GM12878 (cell line): ENCODE measurements around the gene CRX. TPM values are rescaled to one million over a fixed set of nuclear protein-coding genes. Genes with fewer than 3 reads are reported as not detected.

Source experiments
- ATAC-seq: fragments of 200-7000 bp; cut with Tn5 transposase; 3 replicates; pipeline ENCODE4 v1.9.1; 2020; ENCODE audit warnings: mild to moderate bottlenecking, moderate library complexity
- BruUV-seq: library from RNA; stranded (reverse); fragments of 400-500 nt; replicated peaks from 2 replicates; lab custom pipeline; 2021; lab: Mats Ljungman, UMichigan
- CTCF ChIA-PET: fragments of 300-600 bp; sonication (Branson Sonifier 250); formaldehyde crosslinking; extraction: SDS; loops from one replicate; lab custom pipeline; 2021; ENCODE audit warnings: inconsistent platforms; lab: Yijun Ruan, JAX
- POLR2A ChIA-PET: fragments of 350-600 bp; formaldehyde crosslinking; extraction: SDS; loops from one replicate; lab custom pipeline; 2021; ENCODE audit warnings: inconsistent platforms; lab: Charles Lee
- RAD21 ChIA-PET: fragments of 300-600 bp; sonication (Branson Sonifier 250); formaldehyde crosslinking; loops from one replicate; lab custom pipeline; 2023; ENCODE audit warnings: antibody characterized with exemption; ENCODE audit not compliant: unreplicated experiment; lab: Charles Lee
- SMC1A ChIA-PET: fragments of 300-600 bp; sonication (Branson Sonifier 250); formaldehyde crosslinking; loops from one replicate; lab custom pipeline; 2023; ENCODE audit not compliant: unreplicated experiment, uncharacterized antibody; lab: Charles Lee
- DNase-seq: peaks from one replicate; pipeline ENCODE4 v3.0.0-alpha.2; 2011; ENCODE audit warnings: low read depth, low spot score
- FAIRE-seq: peaks from 3 replicates; lab custom pipeline; 2011; peaks lifted over from hg19 to GRCh38; lab: Jason Lieb, UNC
- H2AFZ ChIP-seq: 2 replicates; pipeline ENCODE4 v1.6.0; 2011; ENCODE audit warnings: low read depth, low read length, control low read depth; ENCODE audit not compliant: control insufficient read depth
- H3K27ac ChIP-seq: 2 replicates; pipeline ENCODE4 v1.5.1; 2011; ENCODE audit warnings: control low read depth; ENCODE audit not compliant: control insufficient read depth, insufficient read depth
- H3K27me3 ChIP-seq, 2 experiments: replicated peaks in 1 of 2; 2 replicates each; pipeline versions ENCODE4 v1.6.0 to v1.6.1; 2011; ENCODE audit warnings: low read length in 1 of 2; ENCODE audit not compliant: control insufficient read depth in 2 of 2, insufficient read depth in 2 of 2
- H3K36me3 ChIP-seq, 2 experiments: 2 replicates each; pipeline ENCODE4 v1.5.1; 2011; ENCODE audit warnings: low read length in 1 of 2; ENCODE audit not compliant: control insufficient read depth in 2 of 2, insufficient read depth in 2 of 2
- H3K4me1 ChIP-seq: 2 replicates; pipeline ENCODE4 v1.6.1; 2011; ENCODE audit warnings: mild to moderate bottlenecking, low read length, moderate library complexity, mixed read lengths; ENCODE audit not compliant: control insufficient read depth, insufficient read depth
- H3K4me2 ChIP-seq: 2 replicates; pipeline ENCODE4 v1.6.0; 2011; ENCODE audit warnings: control low read depth; ENCODE audit not compliant: control insufficient read depth, insufficient read depth
- H3K4me3 ChIP-seq: fragments of 200-600 bp; sonication (generic); 2 replicates; pipeline ENCODE4 v1.5.1; 2016
- H3K79me2 ChIP-seq: 2 replicates; pipeline ENCODE4 v1.6.0; 2011; ENCODE audit warnings: low read length; ENCODE audit not compliant: control insufficient read depth, insufficient read depth
- H3K9ac ChIP-seq: 2 replicates; pipeline ENCODE4 v1.8.0; 2011; ENCODE audit warnings: low read length, control low read depth, mixed read lengths; ENCODE audit not compliant: control insufficient read depth, insufficient read depth
- H3K9me3 ChIP-seq: replicated peaks from 3 replicates; pipeline ENCODE4 v1.5.1; 2011; ENCODE audit warnings: mild to moderate bottlenecking, low read length; ENCODE audit not compliant: control insufficient read depth, insufficient read depth
- H4K20me1 ChIP-seq: 2 replicates; pipeline ENCODE4 v1.6.0; 2011; ENCODE audit not compliant: control insufficient read depth, insufficient read depth
- BRCA1 ChIP-seq: IDR thresholded peaks from 2 replicates; pipeline ENCODE4 v1.6.1; 2011; ENCODE audit warnings: low read depth, low read length, improper control_type of control experiment
- ETV6 ChIP-seq, 2 experiments: fragments of 450-650 bp in 1 of 2; IDR thresholded peaks in 1 of 2; conservative IDR thresholded peaks in 1 of 2; 2 replicates each; pipeline ENCODE4 v1.6.1; 2014; ENCODE audit warnings: antibody characterized with exemption in 1 of 2, borderline replicate concordance in 1 of 2, low read depth in 1 of 2, mild to moderate bottlenecking in 1 of 2, moderate library complexity in 1 of 2
- FOS ChIP-seq: IDR thresholded peaks from 3 replicates; pipeline ENCODE4 v1.6.1; 2011; ENCODE audit warnings: borderline replicate concordance; ENCODE audit not compliant: insufficient read length; ENCODE audit errors: extremely low read depth
- JUNB ChIP-seq: IDR thresholded peaks from 2 replicates; pipeline ENCODE4 v1.6.1; 2016; ENCODE audit warnings: antibody characterized with exemption, mild to moderate bottlenecking
- JUND ChIP-seq: IDR thresholded peaks from 2 replicates; pipeline ENCODE4 v1.6.1; 2012; ENCODE audit warnings: low read depth, mild to moderate bottlenecking, low read length, improper control_type of control experiment, moderate library complexity
- KAT2A ChIP-seq: conservative IDR thresholded peaks from 2 replicates; pipeline ENCODE4 v1.6.1; 2011; ENCODE audit warnings: low read depth, low read length; ENCODE audit not compliant: control insufficient read depth
- NFXL1 ChIP-seq: fragments of 450-650 bp; IDR thresholded peaks from 2 replicates; pipeline ENCODE4 v1.6.1; 2017; ENCODE audit warnings: antibody characterized with exemption, mild to moderate bottlenecking, borderline replicate concordance
- NR2C2 ChIP-seq: IDR thresholded peaks from 2 replicates; pipeline ENCODE4 v1.6.1; 2011; ENCODE audit warnings: borderline replicate concordance, low read depth; ENCODE audit not compliant: control insufficient read depth, insufficient read length
- POLR2AphosphoS2 ChIP-seq: IDR thresholded peaks from 2 replicates; pipeline ENCODE4 v1.6.1; 2011; ENCODE audit warnings: low read depth, mild to moderate bottlenecking, low read length, improper control_type of control experiment, moderate library complexity
- POLR2AphosphoS5 ChIP-seq: IDR thresholded peaks from 2 replicates; pipeline ENCODE4 v1.6.1; 2011; ENCODE audit warnings: mild to moderate bottlenecking, low read length, inconsistent platforms
- POU2F2 ChIP-seq: IDR thresholded peaks from 3 replicates; pipeline ENCODE4 v1.6.1; 2011; ENCODE audit warnings: low read depth, mild to moderate bottlenecking, low read length, borderline replicate concordance
- RAD21 ChIP-seq: IDR thresholded peaks from 2 replicates; pipeline ENCODE4 v1.6.1; 2011; ENCODE audit warnings: mild to moderate bottlenecking, low read depth, low read length, moderate library complexity; ENCODE audit not compliant: insufficient read depth
- RELA ChIP-seq: fragments of 450-650 bp; IDR thresholded peaks from 2 replicates; pipeline ENCODE4 v1.8.0; 2014; ENCODE audit warnings: borderline replicate concordance; ENCODE audit not compliant: partially characterized antibody
- RFX5 ChIP-seq: IDR thresholded peaks from 2 replicates; pipeline ENCODE4 v1.6.1; 2011; ENCODE audit warnings: low read depth, low read length, improper control_type of control experiment
- YY1 ChIP-seq: IDR thresholded peaks from 2 replicates; pipeline ENCODE4 v1.6.1; 2011; ENCODE audit warnings: low read depth, mild to moderate bottlenecking, low read length
- ZBTB40 ChIP-seq: fragments of 450-650 bp; IDR thresholded peaks from 2 replicates; pipeline ENCODE4 v1.6.1; 2016; ENCODE audit warnings: mild to moderate bottlenecking, moderate library complexity, borderline replicate concordance
- ZNF217 ChIP-seq: fragments of 450-650 bp; IDR thresholded peaks from 2 replicates; pipeline ENCODE4 v1.6.1; 2017; ENCODE audit warnings: antibody characterized with exemption, mild to moderate bottlenecking
- WGBS: methylation state at CpG from one replicate; pipeline ENCODE4 v1.1.6; 2016; ENCODE audit warnings: low lambda C conversion rate; ENCODE audit not compliant: insufficient replicate concordance, insufficient coverage; ENCODE audit errors: missing lambda C conversion rate; 5-methylcytosine and 5-hydroxymethylcytosine counted together
- in situ Hi-C: fragments of 300-500 bp; cut with MboI; formaldehyde crosslinking; loops from 9 replicates; pipeline ENCODE4 v1.14.3; 2018; ENCODE audit warnings: mixed read lengths
- intact Hi-C: fragments of 100-400 bp; cut with micrococcal nuclease; formaldehyde crosslinking; loops from one replicate; pipeline ENCODE4 v1.14.2; 2022; ENCODE audit not compliant: unreplicated experiment
- polyA plus RNA-seq, 11 experiments: library from polyadenylated mRNA; depleted of rRNA in 4 of 11; unstranded in 6 of 11; stranded (reverse) in 5 of 11; fragments of >200 nt; fragmentation: Nextera tagmentation in 4 of 11; fragmentation: Illumina TruSeq in 1 of 11; extraction: Ambion mirVana in 4 of 11; extraction: Trizol in 1 of 11; gene quantifications; 1 replicate in 1 of 11; 2 replicates in 10 of 11; pipeline versions ENCODE4 v1.2.1 to v1.2.3, GENCODE V29; 2011 to 2016; ENCODE audit warnings: inconsistent platforms in 2 of 11, missing spikeins in 2 of 11, low read depth in 1 of 11
- total RNA-seq, 4 experiments: library from RNA; depleted of rRNA in 3 of 4; stranded (reverse); fragments of >200 nt in 3 of 4; fragmentation: Illumina TruSeq in 1 of 4; extraction: Trizol in 1 of 4; gene quantifications; 2 replicates each; pipeline versions ENCODE4 v1.2.1 to v1.2.3, GENCODE V29; 2013 to 2021
- TF ChIP-seq, protein P1 (sequence below): fragments of 450-650 bp; IDR thresholded peaks from 2 replicates; pipeline ENCODE4 v1.6.1; 2017; ENCODE audit warnings: borderline replicate concordance

CRX gene
- total and polyA plus RNA-seq, 10 of the 15 experiments (the other 5 are each of a cell fraction or from before 2014, with no cell fraction given): not detected

GRCh38 chr19:47813304-47813994 is 8.3 kb upstream of the CRX start (continued):
- TF ChIP-seq ZBTB40 (no peak), ETV6 (conservative IDR thresholded peaks at IDR 0.05 in 1 of 2, IDR thresholded peaks at IDR 0.05 in 1 of 2; ENCODE audit: borderline replicate concordance in 1 of 2, low read depth in 1 of 2) (no peak), JUNB (no peak), NFXL1 (no peak), RAD21 (peak; percentile 38; the same call in 1 of the 2 replicates)

GRCh38 chr19:47813995-47814328 is 7.8 kb upstream of the CRX start:
- no peak for FAIRE-seq
- no peaks in the 10 kb centered on the region for H3K79me2 ChIP-seq
- POLR2A ChIA-PET: no interaction called here
- no peak for TF ChIP-seq POU2F2
- TF ChIP-seq POLR2AphosphoS2: no peak
- TF ChIP-seq RFX5: no peak
- no peak for TF ChIP-seq JUND
- TF ChIP-seq YY1: no peak
- TF ChIP-seq ZNF217: no peak
- no peak for TF ChIP-seq BRCA1
- no peak for TF ChIP-seq FOS
- no peak for TF ChIP-seq KAT2A
- no peak for TF ChIP-seq POLR2AphosphoS5
- TF ChIP-seq RELA: no peak
- TF ChIP-seq, protein P1, sequence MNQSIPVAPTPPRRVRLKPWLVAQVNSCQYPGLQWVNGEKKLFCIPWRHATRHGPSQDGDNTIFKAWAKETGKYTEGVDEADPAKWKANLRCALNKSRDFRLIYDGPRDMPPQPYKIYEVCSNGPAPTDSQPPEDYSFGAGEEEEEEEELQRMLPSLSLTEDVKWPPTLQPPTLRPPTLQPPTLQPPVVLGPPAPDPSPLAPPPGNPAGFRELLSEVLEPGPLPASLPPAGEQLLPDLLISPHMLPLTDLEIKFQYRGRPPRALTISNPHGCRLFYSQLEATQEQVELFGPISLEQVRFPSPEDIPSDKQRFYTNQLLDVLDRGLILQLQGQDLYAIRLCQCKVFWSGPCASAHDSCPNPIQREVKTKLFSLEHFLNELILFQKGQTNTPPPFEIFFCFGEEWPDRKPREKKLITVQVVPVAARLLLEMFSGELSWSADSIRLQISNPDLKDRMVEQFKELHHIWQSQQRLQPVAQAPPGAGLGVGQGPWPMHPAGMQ: no peak
- no peak for TF ChIP-seq NR2C2

More at GRCh38 chr19:47813995-47814328, 7.8 kb upstream of the CRX start:
- Histone ChIP-seq H3K27ac (no peak overlapping the region), H4K20me1 (no peaks in the 10 kb centered on the region), H3K4me3 (no peak overlapping the region), H3K27me3 (no peaks in the 10 kb centered on the region), H3K9me3 (no peaks in the 10 kb centered on the region), H3K9ac (no peak overlapping the region), H3K4me2 (no peak overlapping the region), H3K4me1 (no peaks in the 10 kb centered on the region), H3K36me3 (no peaks in the 10 kb centered on the region), H2AFZ (no peak overlapping the region)
- WGBS: 68% methylated on average over 7 of the region's 7 CpGs
- ChIA-PET SMC1A (no interaction called here), CTCF (interaction anchor here (0.6 to 2.7 kb wide), 6 partner anchors 42 to 513 kb away, joined by 3 to 7 read pairs (median 3); no protein-coding TSS in a partner anchor), RAD21 (interaction anchor here (1.0 kb wide), 1 partner anchor 33 kb away, joined by 4 read pairs; no protein-coding TSS in a partner anchor)
- intact Hi-C loops: loop anchor here (5.0 kb wide), 1 partner anchor 53 kb away; no protein-coding TSS in a partner anchor
- ATAC-seq (peak; percentile 17; the same call in 2 of the 3 replicates), DNase-seq (no peak)
- in situ Hi-C loops: no loop called here
- BruUV-seq: no TSS peak
